ENCODE results near the gene NUDT8.
"Not testable (repeated sequence)": the region's sequence is repeated elsewhere in the genome, so short reads cannot be mapped to it uniquely, and the experiment has no call there.

Gene NUDT8

DNA sequence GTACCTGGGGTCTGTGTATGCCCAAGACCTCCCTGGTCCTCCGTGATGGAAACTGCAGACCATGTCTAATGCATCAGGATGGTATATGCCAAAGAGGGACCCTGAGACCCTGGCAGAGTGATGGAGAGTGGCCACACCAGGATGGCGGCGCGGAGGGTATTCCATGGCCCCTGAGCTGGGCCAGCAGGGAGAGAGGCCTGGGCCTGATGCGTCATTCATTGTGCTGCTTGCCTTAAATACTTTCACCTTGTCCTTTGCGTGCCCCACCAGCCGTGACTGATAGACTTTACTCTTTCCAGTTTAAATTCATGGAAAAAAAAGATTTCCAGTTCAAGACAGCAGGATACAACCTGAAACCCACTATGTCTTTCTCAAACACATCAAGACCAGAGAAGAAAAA lies 28.6 kb downstream of the NUDT8 start:
- DNase-seq (ENCODE audit: low read depth): no peak
- TF ChIP-seq, protein P1, sequence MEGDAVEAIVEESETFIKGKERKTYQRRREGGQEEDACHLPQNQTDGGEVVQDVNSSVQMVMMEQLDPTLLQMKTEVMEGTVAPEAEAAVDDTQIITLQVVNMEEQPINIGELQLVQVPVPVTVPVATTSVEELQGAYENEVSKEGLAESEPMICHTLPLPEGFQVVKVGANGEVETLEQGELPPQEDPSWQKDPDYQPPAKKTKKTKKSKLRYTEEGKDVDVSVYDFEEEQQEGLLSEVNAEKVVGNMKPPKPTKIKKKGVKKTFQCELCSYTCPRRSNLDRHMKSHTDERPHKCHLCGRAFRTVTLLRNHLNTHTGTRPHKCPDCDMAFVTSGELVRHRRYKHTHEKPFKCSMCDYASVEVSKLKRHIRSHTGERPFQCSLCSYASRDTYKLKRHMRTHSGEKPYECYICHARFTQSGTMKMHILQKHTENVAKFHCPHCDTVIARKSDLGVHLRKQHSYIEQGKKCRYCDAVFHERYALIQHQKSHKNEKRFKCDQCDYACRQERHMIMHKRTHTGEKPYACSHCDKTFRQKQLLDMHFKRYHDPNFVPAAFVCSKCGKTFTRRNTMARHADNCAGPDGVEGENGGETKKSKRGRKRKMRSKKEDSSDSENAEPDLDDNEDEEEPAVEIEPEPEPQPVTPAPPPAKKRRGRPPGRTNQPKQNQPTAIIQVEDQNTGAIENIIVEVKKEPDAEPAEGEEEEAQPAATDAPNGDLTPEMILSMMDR (conservative IDR thresholded peaks at IDR 0.05; ENCODE audit: low read length): no peak
- no peak overlapping the region for H3K4me3 ChIP-seq (ENCODE audit: low read length)

DNA sequence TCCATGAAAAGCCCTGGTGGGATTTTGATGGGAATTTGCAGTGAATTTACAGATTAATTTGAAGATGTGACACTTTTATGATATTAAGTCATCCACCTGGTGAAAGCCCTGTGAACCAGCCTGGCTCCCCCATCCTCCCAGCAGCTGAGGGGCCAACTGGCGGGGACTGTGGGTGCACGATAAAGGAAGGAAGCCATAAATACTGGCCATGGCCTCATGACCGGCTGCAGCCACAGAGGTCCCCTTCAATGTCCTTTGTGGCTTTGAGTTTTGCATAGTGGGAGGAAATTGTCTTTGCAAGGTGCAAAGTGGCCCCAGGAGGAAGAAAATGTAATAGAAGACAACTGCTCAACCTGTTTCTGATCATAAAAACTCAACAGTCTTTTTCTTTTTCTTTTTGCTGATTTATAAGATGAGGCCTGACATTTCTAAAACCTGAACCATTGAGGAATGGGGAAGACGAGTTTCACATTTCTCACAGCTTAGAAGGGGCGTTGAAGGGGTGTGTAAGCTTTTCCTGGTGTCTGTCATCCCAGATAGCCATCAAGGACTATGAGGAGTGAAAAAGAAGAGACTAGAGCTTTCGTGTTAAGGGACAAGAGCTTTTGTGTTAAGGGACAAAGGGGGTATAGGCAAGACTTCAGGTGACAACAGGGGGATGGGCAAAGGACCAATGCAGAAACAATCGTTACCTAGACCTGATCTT lies 29.3 kb downstream of the NUDT8 start:
- H3K4me3 ChIP-seq (ENCODE audit: low read length): no peak overlapping the region
- TF ChIP-seq, protein P1 (conservative IDR thresholded peaks at IDR 0.05; ENCODE audit: low read length): no peak
- no peak for DNase-seq (ENCODE audit: low read depth)

DNA sequence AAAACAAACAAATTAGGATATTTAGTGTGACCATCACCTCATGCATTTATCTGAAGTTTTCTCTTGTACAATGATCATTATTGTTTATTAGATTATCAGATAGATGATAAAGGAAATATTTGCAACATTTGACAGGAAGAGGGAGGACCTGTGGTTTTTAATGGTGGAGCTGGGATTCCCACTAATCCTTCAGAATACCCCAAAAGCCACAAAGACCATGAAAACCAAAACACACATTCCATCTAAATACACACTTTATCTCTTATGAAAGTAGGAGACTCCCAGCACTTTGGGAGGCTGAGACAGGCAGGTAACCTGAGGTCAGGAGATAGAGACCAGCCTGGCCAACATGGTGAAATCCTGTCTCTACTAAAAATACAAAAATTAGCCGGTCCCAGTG lies 30.6 kb downstream of the NUDT8 start:
- H3K4me3 ChIP-seq (ENCODE audit: low read length): no peak overlapping the region
- TF ChIP-seq, protein P1 (conservative IDR thresholded peaks at IDR 0.05; ENCODE audit: low read length): no peak
- no peak for DNase-seq (ENCODE audit: low read depth)

DNA sequence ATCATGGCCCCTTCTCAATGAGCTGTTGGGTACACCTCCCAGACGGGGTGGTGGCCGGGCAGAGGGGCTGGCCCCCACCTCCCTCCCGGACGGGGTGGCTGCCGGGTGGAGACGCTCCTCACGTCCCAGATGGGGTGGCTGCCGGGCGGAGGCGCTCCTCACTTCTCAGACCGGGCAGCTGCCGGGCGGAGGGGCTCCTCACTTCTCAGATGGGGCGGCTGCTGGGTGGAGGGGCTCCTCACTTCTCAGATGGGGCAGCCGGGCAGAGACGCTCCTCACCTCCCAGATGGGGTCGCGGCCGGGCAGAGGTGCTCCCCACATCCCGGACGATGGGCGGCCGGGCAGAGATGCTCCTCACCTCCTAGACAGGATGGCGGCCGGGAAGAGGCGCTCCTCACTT lies 31.8 kb downstream of the NUDT8 start:
- H3K4me3 ChIP-seq (ENCODE audit: low read length); DNase-seq (ENCODE audit: low read depth): not testable (repeated sequence)

DNA sequence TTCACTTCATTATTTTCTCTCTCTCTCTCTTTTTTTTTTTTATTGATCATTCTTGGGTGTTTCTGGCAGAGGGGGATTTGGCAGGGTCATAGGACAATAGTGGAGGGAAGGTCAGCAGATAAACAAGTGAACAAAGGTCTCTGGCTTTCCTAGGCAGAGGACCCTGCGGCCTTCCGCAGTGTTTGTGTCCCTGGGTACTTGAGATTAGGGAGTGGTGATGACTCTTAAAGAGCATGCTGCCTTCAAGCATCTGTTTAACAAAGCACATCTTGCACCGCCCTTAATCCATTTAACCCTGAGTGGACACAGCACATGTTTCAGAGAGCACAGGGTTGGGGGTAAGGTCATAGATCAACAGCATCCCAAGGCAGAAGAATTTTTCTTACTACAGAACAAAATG lies 32.3 kb downstream of the NUDT8 start:
- not testable (repeated sequence) for H3K4me3 ChIP-seq (ENCODE audit: low read length); DNase-seq (ENCODE audit: low read depth)

DNA sequence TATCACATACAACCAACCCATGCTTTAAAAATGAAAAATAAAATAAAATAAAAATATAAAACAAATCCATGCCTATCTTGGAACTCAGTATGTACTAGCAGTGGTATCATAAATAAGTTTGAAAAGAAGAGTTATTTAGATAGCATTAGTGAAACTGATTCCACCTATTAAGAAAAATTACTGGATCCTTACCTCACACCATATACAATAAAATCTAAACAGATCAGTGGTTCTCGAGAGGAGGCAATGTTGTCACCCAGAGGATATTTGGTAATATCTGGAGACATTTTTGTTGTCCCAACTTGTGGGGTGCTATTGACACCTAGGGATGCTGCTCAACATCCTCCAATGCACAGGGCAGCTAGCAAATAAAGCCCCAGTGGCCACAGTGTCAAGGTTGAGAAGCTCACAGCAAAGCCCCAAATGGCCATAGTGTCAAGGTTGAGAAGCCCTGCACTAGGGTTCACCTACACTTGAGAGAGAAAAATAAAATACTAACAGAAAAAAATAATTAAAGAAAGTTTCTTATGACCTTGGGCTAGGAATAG lies 32.9 kb downstream of the NUDT8 start:
- no peak for DNase-seq (ENCODE audit: low read depth)
- TF ChIP-seq, protein P1 (conservative IDR thresholded peaks at IDR 0.05; ENCODE audit: low read length): no peak
- H3K4me3 ChIP-seq (ENCODE audit: low read length): no peak overlapping the region

DNA sequence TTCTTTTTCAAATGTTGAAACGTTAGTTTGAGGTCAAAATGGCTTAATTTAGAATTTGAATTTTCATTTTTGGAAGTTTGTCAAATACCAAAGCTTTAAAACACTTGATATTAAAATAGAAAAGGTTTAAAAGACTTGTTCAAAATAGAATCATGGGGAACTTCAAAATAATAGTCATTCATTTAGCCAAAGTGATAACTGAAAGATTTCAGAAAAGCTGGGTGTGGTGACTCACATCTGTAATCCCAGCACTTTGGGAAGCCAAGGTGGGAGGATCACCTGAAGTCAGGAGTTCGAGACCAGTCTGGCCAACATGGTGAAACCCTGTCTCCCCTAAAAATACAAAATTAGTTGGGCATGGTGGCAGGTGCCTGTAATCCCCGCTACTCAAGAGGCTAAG lies 35.3 kb downstream of the NUDT8 start:
- no peak for DNase-seq (ENCODE audit: low read depth)
- H3K4me3 ChIP-seq (ENCODE audit: low read length): no peak overlapping the region
- TF ChIP-seq, protein P1 (conservative IDR thresholded peaks at IDR 0.05; ENCODE audit: low read length): no peak

DNA sequence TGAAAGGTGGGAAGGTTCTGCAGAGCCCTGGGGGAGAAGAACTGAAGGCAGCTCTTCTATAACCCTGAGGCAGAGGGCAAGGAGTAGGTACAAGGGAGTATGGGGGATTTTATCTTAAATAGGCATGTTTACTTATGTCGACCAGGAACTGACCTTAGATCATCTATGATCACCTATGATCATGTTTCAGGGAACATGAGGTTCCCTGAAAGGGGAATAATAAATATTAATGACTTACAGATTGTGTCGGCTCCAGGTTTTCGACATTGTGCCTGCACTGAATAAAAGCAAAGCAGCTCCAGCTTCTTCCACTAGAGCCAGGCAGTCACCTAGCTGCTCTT lies 36.2 kb downstream of the NUDT8 start:
- TF ChIP-seq, protein P1 (conservative IDR thresholded peaks at IDR 0.05; ENCODE audit: low read length): no peak
- DNase-seq (ENCODE audit: low read depth): no peak

More for the DNA sequence above, 36.2 kb downstream of the NUDT8 start:
- H3K4me3 ChIP-seq (ENCODE audit: low read length): no peak overlapping the region
